Panc1 (cell line): Measurements from ENCODE around the gene CFAP299. TPM values are rescaled to one million over a fixed set of nuclear protein-coding genes. Genes with fewer than 3 reads are reported as not detected.

ENCODE experiments used
- ATAC-seq: fragments of 200-7000 bp; cut with Tn5 transposase; 2 replicates; pipeline ENCODE4 v1.9.1; 2020; ENCODE audit warnings: mild to moderate bottlenecking, moderate library complexity
- BruUV-seq: library from RNA; stranded (reverse); fragments of 400-500 nt; replicated peaks from 2 replicates; lab custom pipeline; 2021; lab: Mats Ljungman, UMichigan
- CTCF ChIA-PET: fragments of 300-600 bp; sonication (Branson Sonifier 250); formaldehyde crosslinking; loops from one replicate; lab custom pipeline; 2022; ENCODE audit warnings: antibody characterized with exemption; lab: Charles Lee
- POLR2A ChIA-PET: fragments of 300-600 bp; sonication (Branson Sonifier 250); formaldehyde crosslinking; loops from one replicate; lab custom pipeline; 2022; ENCODE audit warnings: antibody characterized with exemption; lab: Charles Lee
- DNase-seq: peaks from one replicate; pipeline ENCODE4 v3.0.0-alpha.2; 2010; ENCODE audit warnings: low read depth, low spot score
- H3K27ac ChIP-seq: 2 replicates; pipeline ENCODE4 v1.5.1; 2011; ENCODE audit warnings: mild to moderate bottlenecking, low read length, inconsistent platforms
- H3K27me3 ChIP-seq: fragments of 200-500 bp; sonication (Bioruptor generic); 2 replicates; pipeline ENCODE4 v1.6.0; 2014; ENCODE audit warnings: low read length, inconsistent platforms; ENCODE audit not compliant: control insufficient read depth, insufficient read depth
- H3K36me3 ChIP-seq: fragments of 200-500 bp; sonication (Bioruptor generic); 2 replicates; pipeline ENCODE4 v1.5.1; 2014; ENCODE audit warnings: inconsistent platforms, mild to moderate bottlenecking, low read length, moderate library complexity; ENCODE audit not compliant: control insufficient read depth, insufficient read depth
- H3K4me1 ChIP-seq: 2 replicates; pipeline ENCODE4 v1.5.1; 2011; ENCODE audit warnings: inconsistent platforms, mild to moderate bottlenecking, low read length, moderate library complexity; ENCODE audit not compliant: control insufficient read depth, insufficient read depth
- H3K4me3 ChIP-seq, 2 experiments: 2 replicates each; pipeline ENCODE4 v1.5.1; 2011 to 2012; ENCODE audit warnings: low read depth in 2 of 2, low read length in 2 of 2, mild to moderate bottlenecking in 2 of 2, inconsistent platforms in 1 of 2, moderate library complexity in 1 of 2
- H3K9me3 ChIP-seq: fragments of 200-500 bp; sonication (Bioruptor generic); 2 replicates; pipeline ENCODE4 v1.5.1; 2014; ENCODE audit warnings: low read depth, mild to moderate bottlenecking, inconsistent platforms, low read length, moderate library complexity; ENCODE audit not compliant: control insufficient read depth, insufficient read depth
- POLR2AphosphoS5 ChIP-seq: IDR thresholded peaks from 2 replicates; pipeline ENCODE4 v1.6.1; 2012; ENCODE audit warnings: mild to moderate bottlenecking, low read depth, low read length, moderate library complexity
- SIN3A ChIP-seq: IDR thresholded peaks from 2 replicates; pipeline ENCODE4 v1.6.1; 2012; ENCODE audit warnings: low read depth, mild to moderate bottlenecking, low read length, moderate library complexity, borderline replicate concordance; ENCODE audit not compliant: insufficient read depth
- TCF7L2 ChIP-seq: IDR thresholded peaks from 2 replicates; pipeline ENCODE4 v1.6.1; 2011; ENCODE audit warnings: mild to moderate bottlenecking, low read depth, low read length, inconsistent platforms
- in situ Hi-C: cut with HindIII; loops from 2 replicates; pipeline ENCODE4 v1.10.0; 2016; ENCODE audit warnings: low sequenced_read_pairs, low pct_unique_long_range_greater_than_20kb
- intact Hi-C: fragments of 100-400 bp; cut with micrococcal nuclease; formaldehyde crosslinking; loops from one replicate; pipeline ENCODE4 v1.10.0; 2022; ENCODE audit not compliant: unreplicated experiment
- total RNA-seq: library from RNA; stranded (reverse); gene quantifications from one replicate; pipeline ENCODE4 v1.2.1, GENCODE V29; 2021; ENCODE audit not compliant: unreplicated experiment
- TF ChIP-seq, protein P1 (sequence below): fragments of 450-650 bp; IDR thresholded peaks from 2 replicates; pipeline ENCODE4 v1.5.1; 2017; ENCODE audit warnings: mild to moderate bottlenecking
- TF ChIP-seq, protein P2 (sequence below), 2 experiments: IDR thresholded peaks; 2 replicates each; pipeline ENCODE4 v1.6.1; 2011 to 2012; ENCODE audit warnings: low read depth in 2 of 2, control low read depth in 1 of 2, low read length in 1 of 2, mild to moderate bottlenecking in 1 of 2, moderate library complexity in 1 of 2; ENCODE audit not compliant: insufficient read depth in 1 of 2

CFAP299 gene
- total RNA-seq, 1 experiment from 2014 or later, result not detected

DNA sequence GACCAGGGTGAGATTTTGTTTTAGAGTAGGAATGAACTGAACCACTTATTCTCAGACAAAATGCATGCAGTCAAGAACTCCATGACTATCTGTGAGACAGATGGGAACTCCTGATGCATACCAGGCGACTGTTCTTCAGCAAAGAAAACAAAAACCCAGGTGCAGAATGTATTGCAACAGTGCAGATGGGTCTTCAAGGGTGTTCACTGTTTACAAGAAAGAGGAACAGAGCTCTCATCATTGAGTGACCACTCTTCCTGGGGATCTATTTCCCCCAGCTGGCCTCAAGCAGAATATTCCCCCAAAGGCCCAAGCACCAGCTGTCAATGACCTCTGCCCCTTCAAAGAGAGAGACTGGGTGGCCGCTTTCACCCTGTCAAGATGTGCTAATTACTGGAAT lies 655.3 kb downstream of the CFAP299 start:
- intact Hi-C loops (loop anchor here (2.0 kb wide), 1 partner anchor 630 kb away; no protein-coding TSS in a partner anchor), in situ Hi-C loops (no loop called here)
- H3K4me1 ChIP-seq, result no peaks in the 10 kb centered on the region
- H3K4me3 ChIP-seq, result no peak overlapping the region
- H3K27me3 ChIP-seq, result no peaks in the 10 kb centered on the region
- ChIA-PET CTCF (no interaction called here), POLR2A (no interaction called here)
- ATAC-seq (no peak), DNase-seq (no peak)
- H3K36me3 ChIP-seq, result no peaks in the 10 kb centered on the region
- BruUV-seq, result no TSS peak
- no peaks in the 10 kb centered on the region for H3K9me3 ChIP-seq
- H3K27ac ChIP-seq, result no peak overlapping the region
- TF ChIP-seq SIN3A (no peak), POLR2AphosphoS5 (no peak)
- TF ChIP-seq, protein P1, sequence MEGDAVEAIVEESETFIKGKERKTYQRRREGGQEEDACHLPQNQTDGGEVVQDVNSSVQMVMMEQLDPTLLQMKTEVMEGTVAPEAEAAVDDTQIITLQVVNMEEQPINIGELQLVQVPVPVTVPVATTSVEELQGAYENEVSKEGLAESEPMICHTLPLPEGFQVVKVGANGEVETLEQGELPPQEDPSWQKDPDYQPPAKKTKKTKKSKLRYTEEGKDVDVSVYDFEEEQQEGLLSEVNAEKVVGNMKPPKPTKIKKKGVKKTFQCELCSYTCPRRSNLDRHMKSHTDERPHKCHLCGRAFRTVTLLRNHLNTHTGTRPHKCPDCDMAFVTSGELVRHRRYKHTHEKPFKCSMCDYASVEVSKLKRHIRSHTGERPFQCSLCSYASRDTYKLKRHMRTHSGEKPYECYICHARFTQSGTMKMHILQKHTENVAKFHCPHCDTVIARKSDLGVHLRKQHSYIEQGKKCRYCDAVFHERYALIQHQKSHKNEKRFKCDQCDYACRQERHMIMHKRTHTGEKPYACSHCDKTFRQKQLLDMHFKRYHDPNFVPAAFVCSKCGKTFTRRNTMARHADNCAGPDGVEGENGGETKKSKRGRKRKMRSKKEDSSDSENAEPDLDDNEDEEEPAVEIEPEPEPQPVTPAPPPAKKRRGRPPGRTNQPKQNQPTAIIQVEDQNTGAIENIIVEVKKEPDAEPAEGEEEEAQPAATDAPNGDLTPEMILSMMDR, result no peak

DNA sequence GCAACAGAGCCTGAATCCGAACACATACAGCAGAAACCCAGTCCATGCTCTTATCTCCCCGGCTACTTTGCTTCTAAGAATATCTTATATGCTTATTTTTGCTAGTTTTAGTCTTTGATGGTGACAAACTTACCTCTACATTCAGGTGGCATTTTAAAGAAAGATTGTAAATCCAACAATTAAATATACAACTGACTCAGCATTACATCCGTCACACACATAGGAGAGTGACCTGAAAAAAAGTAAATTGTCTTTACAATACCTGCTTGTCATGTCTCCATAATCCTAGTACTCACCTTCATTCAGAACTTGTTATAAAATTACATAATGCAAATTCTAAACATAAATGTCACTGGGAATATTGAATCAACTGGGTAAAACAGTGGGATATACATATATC lies 664.4 kb downstream of the CFAP299 start:
- no TSS peak for BruUV-seq
- H3K27ac ChIP-seq, result no peak overlapping the region
- ATAC-seq (no peak), DNase-seq (no peak)
- no peaks in the 10 kb centered on the region for H3K9me3 ChIP-seq
- no peaks in the 10 kb centered on the region for H3K4me1 ChIP-seq
- no peaks in the 10 kb centered on the region for H3K36me3 ChIP-seq
- intact Hi-C loops (no loop called here), in situ Hi-C loops (no loop called here)
- H3K27me3 ChIP-seq, result no peaks in the 10 kb centered on the region
- TF ChIP-seq, protein P2, sequence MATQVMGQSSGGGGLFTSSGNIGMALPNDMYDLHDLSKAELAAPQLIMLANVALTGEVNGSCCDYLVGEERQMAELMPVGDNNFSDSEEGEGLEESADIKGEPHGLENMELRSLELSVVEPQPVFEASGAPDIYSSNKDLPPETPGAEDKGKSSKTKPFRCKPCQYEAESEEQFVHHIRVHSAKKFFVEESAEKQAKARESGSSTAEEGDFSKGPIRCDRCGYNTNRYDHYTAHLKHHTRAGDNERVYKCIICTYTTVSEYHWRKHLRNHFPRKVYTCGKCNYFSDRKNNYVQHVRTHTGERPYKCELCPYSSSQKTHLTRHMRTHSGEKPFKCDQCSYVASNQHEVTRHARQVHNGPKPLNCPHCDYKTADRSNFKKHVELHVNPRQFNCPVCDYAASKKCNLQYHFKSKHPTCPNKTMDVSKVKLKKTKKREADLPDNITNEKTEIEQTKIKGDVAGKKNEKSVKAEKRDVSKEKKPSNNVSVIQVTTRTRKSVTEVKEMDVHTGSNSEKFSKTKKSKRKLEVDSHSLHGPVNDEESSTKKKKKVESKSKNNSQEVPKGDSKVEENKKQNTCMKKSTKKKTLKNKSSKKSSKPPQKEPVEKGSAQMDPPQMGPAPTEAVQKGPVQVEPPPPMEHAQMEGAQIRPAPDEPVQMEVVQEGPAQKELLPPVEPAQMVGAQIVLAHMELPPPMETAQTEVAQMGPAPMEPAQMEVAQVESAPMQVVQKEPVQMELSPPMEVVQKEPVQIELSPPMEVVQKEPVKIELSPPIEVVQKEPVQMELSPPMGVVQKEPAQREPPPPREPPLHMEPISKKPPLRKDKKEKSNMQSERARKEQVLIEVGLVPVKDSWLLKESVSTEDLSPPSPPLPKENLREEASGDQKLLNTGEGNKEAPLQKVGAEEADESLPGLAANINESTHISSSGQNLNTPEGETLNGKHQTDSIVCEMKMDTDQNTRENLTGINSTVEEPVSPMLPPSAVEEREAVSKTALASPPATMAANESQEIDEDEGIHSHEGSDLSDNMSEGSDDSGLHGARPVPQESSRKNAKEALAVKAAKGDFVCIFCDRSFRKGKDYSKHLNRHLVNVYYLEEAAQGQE (IDR thresholded peaks at IDR 0.05; ENCODE audit: insufficient read depth in 1 of 2, low read depth in 2 of 2, low read length in 1 of 2), result no peak
- no peak for TF ChIP-seq POLR2AphosphoS5
- TF ChIP-seq, protein P1, result no peak
- no peak for TF ChIP-seq SIN3A
- no peak for TF ChIP-seq TCF7L2
- POLR2A ChIA-PET, result no interaction called here
- H3K4me3 ChIP-seq, result no peak overlapping the region
- CTCF ChIA-PET, result no interaction called here
